Fibroblast of mammary gland (primary cell): ENCODE results near the gene HIGD2A.

Source experiments
- DNase-seq: peaks from one replicate; pipeline ENCODE4 v3.0.0-alpha.2; 2010; ENCODE audit warnings: low read depth
- H3K4me3 ChIP-seq: 2 replicates; pipeline ENCODE4 v1.5.1; 2011; ENCODE audit warnings: low read depth, mild to moderate bottlenecking, low read length, moderate library complexity; ENCODE audit not compliant: control insufficient read depth
- CTCF ChIP-seq: conservative IDR thresholded peaks from 2 replicates; pipeline ENCODE4 v1.5.1; 2011; ENCODE audit warnings: low read depth, low read length, inconsistent platforms; ENCODE audit not compliant: control insufficient read depth, insufficient read depth

Gene HIGD2A

GRCh38 chr5:176410486-176411180 lies 22.1 kb downstream of the HIGD2A start:
- no peak overlapping the region for H3K4me3 ChIP-seq
- DNase-seq: no peak
- TF ChIP-seq CTCF: no peak

- no peak for DNase-seq
- no peak for TF ChIP-seq CTCF
- no peak overlapping the region for H3K4me3 ChIP-seq
These were observed 24.1 kb downstream of the HIGD2A start for GRCh38 chr5:176412517-176413254.

GRCh38 chr5:176413255-176413565 lies 24.7 kb downstream of the HIGD2A start:
- H3K4me3 ChIP-seq: no peak overlapping the region

GRCh38 chr5:176413709-176414191 lies 25.2 kb downstream of the HIGD2A start:
- TF ChIP-seq CTCF: no peak
- no peak for DNase-seq
- no peak overlapping the region for H3K4me3 ChIP-seq

More at GRCh38 chr5:176413255-176413565, 24.7 kb downstream of the HIGD2A start:
- peak; percentile 56 for DNase-seq
- TF ChIP-seq CTCF: no peak

- no peak overlapping the region for H3K4me3 ChIP-seq
- no peak for TF ChIP-seq CTCF
- DNase-seq: no peak
These were observed 26.2 kb downstream of the HIGD2A start for GRCh38 chr5:176414704-176415103.

GRCh38 chr5:176415240-176415951 lies 26.8 kb downstream of the HIGD2A start:
- no peak for TF ChIP-seq CTCF
- peak overlapping the region; percentile 69 for H3K4me3 ChIP-seq
- DNase-seq: no peak
